HepG2 (cell line): ENCODE measurements around the gene GNG4.

Experiments used
- CC2D1A ChIP-seq: sonication (generic); formaldehyde crosslinking; IDR thresholded peaks from 2 replicates; pipeline ENCODE4 v1.8.1; 2023; ENCODE audit warnings: mild to moderate bottlenecking, missing genetic modification reagents
- CTCF ChIP-seq: sonication (generic); formaldehyde crosslinking; IDR thresholded peaks from 2 replicates; pipeline ENCODE4 v1.5.0; 2020; ENCODE audit warnings: mild to moderate bottlenecking, missing genetic modification reagents, moderate library complexity
- FOSL1 ChIP-seq: sonication (generic); formaldehyde crosslinking; IDR thresholded peaks from 2 replicates; pipeline ENCODE4 v1.9.0; 2021; ENCODE audit warnings: missing genetic modification reagents, borderline replicate concordance
- KAT7 ChIP-seq: IDR thresholded peaks from 2 replicates; pipeline ENCODE4 v1.6.1; 2018; ENCODE audit warnings: borderline replicate concordance, missing compliant biosample characterization
- KAT8 ChIP-seq: IDR thresholded peaks from 2 replicates; pipeline ENCODE4 v1.6.1; 2016; ENCODE audit warnings: missing genetic modification reagents, missing compliant biosample characterization
- TFE3 ChIP-seq: IDR thresholded peaks from 2 replicates; pipeline ENCODE4 v1.6.1; 2016
- TRAFD1 ChIP-seq: sonication (generic); formaldehyde crosslinking; IDR thresholded peaks from 2 replicates; pipeline ENCODE4 v1.5.1; 2020; ENCODE audit warnings: missing genetic modification reagents, mild to moderate bottlenecking, borderline replicate concordance
- ZFP36L1 ChIP-seq: sonication (generic); formaldehyde crosslinking; IDR thresholded peaks from 2 replicates; pipeline ENCODE4 v1.8.0; 2022; ENCODE audit warnings: mild to moderate bottlenecking, missing genetic modification reagents, moderate library complexity
- ZNF24 ChIP-seq: fragments of 450-650 bp; IDR thresholded peaks from 2 replicates; pipeline ENCODE4 v1.6.1; 2017; ENCODE audit warnings: antibody characterized with exemption, mild to moderate bottlenecking
- ZNF562 ChIP-seq: sonication (generic); formaldehyde crosslinking; IDR thresholded peaks from 2 replicates; pipeline ENCODE4 v1.8.0; 2022; ENCODE audit warnings: missing genetic modification reagents, borderline replicate concordance
- ZNF577 ChIP-seq: sonication (generic); formaldehyde crosslinking; IDR thresholded peaks from 2 replicates; pipeline ENCODE4 v1.4.0; 2020; ENCODE audit warnings: mild to moderate bottlenecking, low read depth, missing genetic modification reagents, borderline replicate concordance

DNA sequence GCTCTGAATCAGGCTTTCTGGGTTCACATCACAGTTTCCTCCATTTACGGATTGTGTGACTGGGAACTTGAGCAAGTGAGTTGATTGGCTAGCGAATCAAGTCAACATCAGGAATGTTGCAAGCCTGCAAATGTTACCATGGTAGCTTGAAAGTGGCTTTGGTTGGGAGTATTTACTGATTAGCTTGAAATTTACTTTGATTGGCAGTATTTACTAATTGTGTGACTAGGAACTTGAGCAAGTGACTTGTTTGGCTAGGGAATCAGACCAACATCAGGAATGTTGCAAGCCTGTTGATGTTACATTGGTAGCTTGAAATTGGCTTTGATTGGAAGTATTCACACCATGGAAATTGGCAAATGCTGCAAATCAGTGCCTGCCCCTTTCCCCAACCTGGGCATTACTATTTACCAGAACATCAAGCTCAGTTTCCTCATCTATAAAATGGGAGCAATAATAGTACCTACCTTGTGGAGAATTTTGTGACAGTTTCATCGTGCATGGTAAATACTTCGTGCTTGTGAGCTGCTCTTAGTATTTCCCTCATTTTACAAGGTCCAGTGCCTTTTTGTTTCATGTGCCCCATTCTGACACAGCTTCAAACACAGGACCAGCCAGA lies 122.3 kb downstream of the GNG4 start:
- TF ChIP-seq ZNF577 (CRISPR knock-in tag) (no peak), ZNF24 (no peak), KAT8 (no peak), KAT7 (CRISPR knock-in tag) (no peak), CTCF (CRISPR knock-in tag) (no peak), TRAFD1 (CRISPR knock-in tag) (no peak), ZFP36L1 (CRISPR knock-in tag) (no peak), CC2D1A (CRISPR knock-in tag) (no peak), FOSL1 (no peak), TFE3 (no peak), ZNF562 (no peak)
